WTC11 (cell line): ENCODE results near the gene SIRT5.

ENCODE experiments used
- ATF2 ChIP-seq: sonication (generic); formaldehyde crosslinking; IDR thresholded peaks from 2 replicates; pipeline ENCODE4 v1.8.1; 2022; ENCODE audit warnings: low read depth, missing genetic modification reagents, borderline replicate concordance
- E2F4 ChIP-seq: sonication (generic); formaldehyde crosslinking; IDR thresholded peaks from 2 replicates; pipeline ENCODE4 v1.8.1; 2022; ENCODE audit warnings: low read depth, mild to moderate bottlenecking, moderate library complexity, missing genetic modification reagents, borderline replicate concordance
- ZNF121 ChIP-seq: sonication (generic); formaldehyde crosslinking; IDR thresholded peaks from 2 replicates; pipeline ENCODE4 v1.8.0; 2023; ENCODE audit warnings: missing genetic modification reagents
- TF ChIP-seq, protein P1 (sequence below): fragments of 200-600 bp; IDR thresholded peaks from 2 replicates; pipeline ENCODE4 v1.8.0; 2022; ENCODE audit warnings: antibody characterized with exemption
- TF ChIP-seq, protein P2 (sequence below): sonication (generic); formaldehyde crosslinking; IDR thresholded peaks from 2 replicates; pipeline ENCODE4 v1.8.0; 2022; ENCODE audit warnings: mild to moderate bottlenecking, missing genetic modification reagents

GRCh38 chr6:13579911-13580310, 5.5 kb downstream of the SIRT5 start:
- TF ChIP-seq, protein P1, sequence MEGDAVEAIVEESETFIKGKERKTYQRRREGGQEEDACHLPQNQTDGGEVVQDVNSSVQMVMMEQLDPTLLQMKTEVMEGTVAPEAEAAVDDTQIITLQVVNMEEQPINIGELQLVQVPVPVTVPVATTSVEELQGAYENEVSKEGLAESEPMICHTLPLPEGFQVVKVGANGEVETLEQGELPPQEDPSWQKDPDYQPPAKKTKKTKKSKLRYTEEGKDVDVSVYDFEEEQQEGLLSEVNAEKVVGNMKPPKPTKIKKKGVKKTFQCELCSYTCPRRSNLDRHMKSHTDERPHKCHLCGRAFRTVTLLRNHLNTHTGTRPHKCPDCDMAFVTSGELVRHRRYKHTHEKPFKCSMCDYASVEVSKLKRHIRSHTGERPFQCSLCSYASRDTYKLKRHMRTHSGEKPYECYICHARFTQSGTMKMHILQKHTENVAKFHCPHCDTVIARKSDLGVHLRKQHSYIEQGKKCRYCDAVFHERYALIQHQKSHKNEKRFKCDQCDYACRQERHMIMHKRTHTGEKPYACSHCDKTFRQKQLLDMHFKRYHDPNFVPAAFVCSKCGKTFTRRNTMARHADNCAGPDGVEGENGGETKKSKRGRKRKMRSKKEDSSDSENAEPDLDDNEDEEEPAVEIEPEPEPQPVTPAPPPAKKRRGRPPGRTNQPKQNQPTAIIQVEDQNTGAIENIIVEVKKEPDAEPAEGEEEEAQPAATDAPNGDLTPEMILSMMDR: no peak
- TF ChIP-seq E2F4 (CRISPR knock-in tag): no peak
- TF ChIP-seq, protein P2, sequence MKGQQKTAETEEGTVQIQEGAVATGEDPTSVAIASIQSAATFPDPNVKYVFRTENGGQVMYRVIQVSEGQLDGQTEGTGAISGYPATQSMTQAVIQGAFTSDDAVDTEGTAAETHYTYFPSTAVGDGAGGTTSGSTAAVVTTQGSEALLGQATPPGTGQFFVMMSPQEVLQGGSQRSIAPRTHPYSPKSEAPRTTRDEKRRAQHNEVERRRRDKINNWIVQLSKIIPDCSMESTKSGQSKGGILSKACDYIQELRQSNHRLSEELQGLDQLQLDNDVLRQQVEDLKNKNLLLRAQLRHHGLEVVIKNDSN (CRISPR knock-in tag): no peak
- TF ChIP-seq ATF2 (CRISPR knock-in tag): no peak
- TF ChIP-seq ZNF121 (CRISPR knock-in tag): no peak
